OCI-LY1 (cell line): ENCODE data around the gene TYW1B.
"Not testable (repeated sequence)": the region's sequence is repeated elsewhere in the genome, so short reads cannot be mapped to it uniquely, and the experiment has no call there.

ENCODE experiments used
- H2AFZ ChIP-seq: fragments of 200-600 bp; sonication (generic), shearing (Covaris generic); 2 replicates; pipeline ENCODE4 v1.6.0; 2014; ENCODE audit warnings: antibody characterized with exemption, mild to moderate bottlenecking, low read length
- H3F3A ChIP-seq: fragments of 200-600 bp; sonication (generic), shearing (Covaris generic); 2 replicates; pipeline ENCODE4 v1.6.0; 2014; ENCODE audit warnings: mild to moderate bottlenecking, antibody characterized with exemption, low read length, moderate library complexity; ENCODE audit not compliant: insufficient read depth
- H3K27ac ChIP-seq: fragments of 200-600 bp; sonication (generic); 2 replicates; pipeline ENCODE4 v1.5.1; 2014; ENCODE audit warnings: low read length, mixed run types, mild to moderate bottlenecking, low read depth; ENCODE audit not compliant: poor library complexity, severe bottlenecking
- H3K27me3 ChIP-seq: fragments of 200-600 bp; sonication (generic); 2 replicates; pipeline ENCODE4 v1.6.0; 2014; ENCODE audit warnings: antibody characterized with exemption, mild to moderate bottlenecking, low read length, moderate library complexity; ENCODE audit not compliant: insufficient read depth
- H3K36me3 ChIP-seq: fragments of 200-600 bp; sonication (generic); 2 replicates; pipeline ENCODE4 v1.6.1; 2014; ENCODE audit warnings: mild to moderate bottlenecking, antibody characterized with exemption, low read length, moderate library complexity, mixed read lengths; ENCODE audit not compliant: insufficient read depth
- H3K4me1 ChIP-seq: fragments of 200-600 bp; sonication (generic); 2 replicates; pipeline ENCODE4 v1.5.1; 2014; ENCODE audit warnings: mild to moderate bottlenecking, low read length, moderate library complexity; ENCODE audit not compliant: insufficient read depth, severe bottlenecking
- H3K4me2 ChIP-seq: fragments of 200-600 bp; sonication (generic), shearing (Covaris generic); 2 replicates; pipeline ENCODE4 v1.6.1; 2014; ENCODE audit warnings: low read length
- H3K4me3 ChIP-seq: fragments of 200-600 bp; sonication (generic); 2 replicates; pipeline ENCODE4 v1.5.1; 2014; ENCODE audit warnings: low read length, low read depth, mild to moderate bottlenecking, mixed read lengths; ENCODE audit not compliant: poor library complexity, severe bottlenecking
- H3K79me2 ChIP-seq: fragments of 200-600 bp; shearing (Covaris generic); 2 replicates; pipeline ENCODE4 v1.6.1; 2016; ENCODE audit warnings: mixed run types, low read length, mixed read lengths; ENCODE audit not compliant: insufficient read depth
- H3K9ac ChIP-seq: fragments of 200-600 bp; sonication (generic), shearing (Covaris generic); 2 replicates; pipeline ENCODE4 v1.6.1; 2014; ENCODE audit warnings: mild to moderate bottlenecking, low read length, mixed read lengths
- H3K9me2 ChIP-seq: fragments of 200-600 bp; sonication (generic), shearing (Covaris generic); 2 replicates; pipeline ENCODE4 v1.6.1; 2014; ENCODE audit warnings: low read depth, mild to moderate bottlenecking, low read length, mixed read lengths
- H3K9me3 ChIP-seq: fragments of 200-600 bp; shearing (Covaris generic); 2 replicates; pipeline ENCODE4 v1.6.1; 2014; ENCODE audit warnings: low read length, mixed read lengths
- H4K20me1 ChIP-seq: fragments of 200-600 bp; sonication (generic), shearing (Covaris generic); 2 replicates; pipeline ENCODE4 v1.6.0; 2016; ENCODE audit warnings: mild to moderate bottlenecking, low read length; ENCODE audit not compliant: insufficient read depth

Gene TYW1B

GRCh38 chr7:72844146-72844545 lies 16.1 kb upstream of the TYW1B start:
- H3K79me2 ChIP-seq, H4K20me1 ChIP-seq, H3K9ac ChIP-seq, H3K9me2 ChIP-seq, H3K4me3 ChIP-seq, H3K36me3 ChIP-seq, H3F3A ChIP-seq, H3K27ac ChIP-seq, H2AFZ ChIP-seq, H3K4me1 ChIP-seq, H3K4me2 ChIP-seq, H3K27me3 ChIP-seq: not testable (repeated sequence)
- peaks cover 10% of the 10 kb centered on the region for H3K9me3 ChIP-seq

- H3K27ac ChIP-seq, H3K79me2 ChIP-seq, H3F3A ChIP-seq, H2AFZ ChIP-seq, H3K4me3 ChIP-seq, H4K20me1 ChIP-seq, H3K9ac ChIP-seq, H3K4me1 ChIP-seq, H3K4me2 ChIP-seq, H3K27me3 ChIP-seq, H3K9me2 ChIP-seq: not testable (repeated sequence)
- Histone ChIP-seq H3K9me3 (peaks cover 10% of the 10 kb centered on the region), H3K36me3 (peaks cover 14% of the 10 kb centered on the region; the same call in 1 of the 2 replicates)
Measured at GRCh38 chr7:72843166-72843565, 15.2 kb upstream of the TYW1B start.

- H3K4me3 ChIP-seq, H3K4me1 ChIP-seq, H3K27me3 ChIP-seq, H3K9me2 ChIP-seq, H3F3A ChIP-seq, H3K79me2 ChIP-seq, H3K4me2 ChIP-seq, H4K20me1 ChIP-seq, H2AFZ ChIP-seq, H3K27ac ChIP-seq, H3K9ac ChIP-seq: not testable (repeated sequence)
- peaks cover 10% of the 10 kb centered on the region for H3K9me3 ChIP-seq
- H3K36me3 ChIP-seq, result peaks cover 33% of the 10 kb centered on the region
Measured at GRCh38 chr7:72840966-72841511, 13.0 kb upstream of the TYW1B start.

GRCh38 chr7:72838315-72838714 lies 10.3 kb upstream of the TYW1B start:
- not testable (repeated sequence) for H3K4me2 ChIP-seq, H3K79me2 ChIP-seq, H3K4me3 ChIP-seq, H3K9me2 ChIP-seq, H3K4me1 ChIP-seq, H2AFZ ChIP-seq, H3K9ac ChIP-seq, H3K27ac ChIP-seq, H4K20me1 ChIP-seq, H3F3A ChIP-seq, H3K27me3 ChIP-seq
- H3K36me3 ChIP-seq, result peaks cover 59% of the 10 kb centered on the region
- H3K9me3 ChIP-seq, result peaks cover 10% of the 10 kb centered on the region

- not testable (repeated sequence) for H3K79me2 ChIP-seq, H3K27me3 ChIP-seq
- H3K36me3 ChIP-seq, result peaks cover 69% of the 10 kb centered on the region
Measured at GRCh38 chr7:72837291-72837690, 9.3 kb upstream of the TYW1B start.

GRCh38 chr7:72830567-72830966 lies 2.6 kb upstream of the TYW1B start:
- H3K9me2 ChIP-seq, H3K27me3 ChIP-seq, H3K9me3 ChIP-seq, H3F3A ChIP-seq, H3K27ac ChIP-seq, H4K20me1 ChIP-seq, H2AFZ ChIP-seq: not testable (repeated sequence)
- Histone ChIP-seq H3K36me3 (peaks cover 45% of the 10 kb centered on the region), H3K4me3 (peak overlapping the region; percentile 75), H3K4me2 (peak overlapping the region; percentile 73), H3K79me2 (peaks cover 27% of the 10 kb centered on the region), H3K4me1 (peaks cover 22% of the 10 kb centered on the region), H3K9ac (peak overlapping the region; percentile 81)

More at GRCh38 chr7:72837291-72837690, 9.3 kb upstream of the TYW1B start:
- not testable (repeated sequence) for H3K4me2 ChIP-seq, H3K9ac ChIP-seq, H2AFZ ChIP-seq, H3F3A ChIP-seq, H4K20me1 ChIP-seq, H3K4me1 ChIP-seq, H3K4me3 ChIP-seq, H3K27ac ChIP-seq, H3K9me2 ChIP-seq
- peaks cover 10% of the 10 kb centered on the region for H3K9me3 ChIP-seq
